ENCODE measurements around the gene ASRGL1.

Gene ASRGL1

GRCh38 chr11:62394825-62395538, 57.7 kb downstream of the ASRGL1 start:
- peak; percentile 66 for DNase-seq

DNA sequence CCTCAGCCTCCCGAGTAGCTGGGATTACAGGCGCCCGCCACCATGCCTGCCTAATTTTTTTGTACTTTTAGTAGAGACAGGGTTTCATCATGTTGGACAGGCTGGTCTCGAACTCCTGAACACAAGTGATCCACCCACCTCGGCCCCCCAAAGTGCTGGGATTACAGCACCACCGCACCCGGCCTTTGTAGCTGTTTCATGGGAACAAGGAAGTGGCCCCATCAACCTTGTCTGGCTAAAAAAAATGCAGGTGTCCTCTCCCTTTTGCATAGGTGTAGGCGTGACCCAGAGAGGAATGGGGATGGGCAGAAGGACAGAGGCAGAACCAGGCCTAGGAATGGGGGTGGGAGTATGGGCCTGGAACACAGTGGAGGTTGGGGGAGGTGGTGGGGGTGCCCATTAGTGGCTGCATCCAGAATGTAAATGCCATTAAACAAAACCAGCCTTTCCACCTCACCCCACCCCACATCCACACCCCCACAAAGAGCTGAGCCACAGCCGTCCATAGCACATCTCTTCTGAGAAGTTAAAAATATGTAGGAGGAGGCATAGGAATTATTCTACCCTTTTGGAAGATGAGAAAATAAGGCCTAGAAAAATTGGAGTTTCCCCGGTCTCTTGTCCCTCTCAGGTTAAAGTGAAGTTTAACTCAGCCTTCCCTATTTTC, 58.8 kb downstream of the ASRGL1 start:
- DNase-seq = no peak

- DNase-seq = no peak
These were observed 61.1 kb downstream of the ASRGL1 start for GRCh38 chr11:62398011-62398994.

- no peak for DNase-seq
These were observed 62.1 kb downstream of the ASRGL1 start for GRCh38 chr11:62399172-62399877.

- DNase-seq = no peak
These were observed 62.6 kb downstream of the ASRGL1 start for GRCh38 chr11:62399878-62400266.

DNA sequence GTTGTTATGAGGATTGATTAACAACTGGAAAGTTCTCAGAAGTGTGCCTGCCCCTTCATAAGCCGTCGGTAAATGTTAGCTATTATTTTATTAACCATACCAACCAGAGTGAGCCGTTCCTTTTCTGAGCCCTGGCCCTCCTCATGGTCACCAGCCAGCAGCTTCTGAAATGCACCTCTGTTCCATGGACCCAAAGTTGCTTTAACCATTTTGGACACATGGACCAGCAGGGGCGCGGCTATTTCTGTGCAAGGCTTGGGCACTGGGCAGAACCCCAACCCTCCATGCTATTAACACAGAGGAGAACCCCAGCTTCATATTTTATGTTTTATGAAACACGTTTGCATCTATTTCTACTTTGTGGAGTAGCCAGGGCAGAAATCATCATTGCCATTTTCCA, 63.0 kb downstream of the ASRGL1 start:
- no peak for DNase-seq

DNA sequence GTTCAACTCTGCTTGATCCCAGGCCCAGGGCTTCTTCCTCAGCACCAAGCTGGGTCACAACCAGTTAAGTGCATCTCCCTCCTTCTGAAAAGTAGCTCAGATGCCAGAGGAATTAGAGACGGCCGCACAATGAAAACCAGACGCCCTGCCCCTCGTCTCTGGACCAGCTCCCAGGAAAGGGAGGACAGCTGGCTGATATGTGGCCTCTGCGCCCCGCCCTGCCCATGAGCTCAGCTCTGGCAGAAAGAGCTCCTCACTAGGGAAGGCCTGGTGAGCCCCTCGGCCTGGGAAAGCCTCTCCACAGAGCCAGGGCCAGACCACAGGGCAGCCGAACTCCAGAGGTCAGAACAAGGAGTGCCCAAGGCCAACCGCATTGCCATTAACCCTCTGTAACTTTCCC, 63.5 kb downstream of the ASRGL1 start:
- no peak for DNase-seq

GRCh38 chr11:62401356-62401755, 64.1 kb downstream of the ASRGL1 start:
- no peak for DNase-seq

DNA sequence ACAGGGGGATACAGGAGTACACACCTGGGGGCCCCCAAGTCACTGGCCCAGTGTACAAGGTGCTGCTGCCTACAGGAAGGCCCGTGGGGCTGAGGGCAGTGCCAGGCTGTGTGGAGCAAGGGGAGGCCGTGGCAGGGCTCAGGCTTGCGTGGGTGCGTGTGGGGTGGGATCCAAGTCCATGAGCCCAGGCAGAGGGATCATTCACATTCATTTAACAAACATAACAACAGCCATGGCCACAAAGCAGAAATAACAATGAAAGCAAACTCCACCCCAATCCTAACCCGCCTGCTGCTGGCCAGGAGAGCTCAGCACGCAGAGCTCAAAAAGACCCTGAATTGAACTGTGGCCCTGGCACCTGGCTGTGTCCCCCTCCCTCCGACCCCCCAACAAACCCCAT, 64.6 kb downstream of the ASRGL1 start:
- DNase-seq = no peak

DNA sequence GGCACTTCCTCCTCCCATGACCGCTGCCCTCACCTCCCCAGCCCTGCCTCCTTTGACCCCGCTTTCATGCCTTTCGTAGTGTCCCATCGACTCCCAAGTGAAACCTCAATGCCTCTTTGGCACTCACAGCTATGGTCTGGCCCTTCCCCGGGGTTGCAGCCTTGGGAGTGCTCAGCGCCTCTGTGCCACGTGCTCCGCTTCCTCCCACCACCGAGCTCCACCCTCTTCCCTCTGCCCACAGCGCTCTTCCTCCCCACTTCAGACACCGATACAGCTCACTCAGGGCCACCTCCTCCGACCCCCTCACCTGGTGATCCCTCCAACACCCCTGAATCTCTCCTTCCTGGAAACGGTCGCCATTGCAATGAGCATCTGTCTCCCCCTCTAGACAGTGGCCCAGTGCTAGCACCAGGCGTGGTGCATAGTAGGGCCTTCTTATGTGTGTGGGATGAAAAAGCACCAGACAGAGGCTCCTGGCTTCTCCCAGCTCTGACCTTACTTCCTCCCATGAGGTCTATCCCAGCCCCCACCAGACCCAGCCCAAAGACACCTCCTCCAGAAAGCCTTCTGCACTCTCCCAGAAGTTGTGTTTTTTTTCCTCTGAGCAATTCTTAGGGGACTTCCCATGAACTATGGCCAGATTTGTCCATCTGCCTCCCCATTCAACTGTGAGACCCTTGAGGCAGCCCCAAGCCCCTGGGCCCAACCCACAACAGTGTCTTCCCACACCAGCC, 65.1 kb downstream of the ASRGL1 start:
- no peak for DNase-seq

DNA sequence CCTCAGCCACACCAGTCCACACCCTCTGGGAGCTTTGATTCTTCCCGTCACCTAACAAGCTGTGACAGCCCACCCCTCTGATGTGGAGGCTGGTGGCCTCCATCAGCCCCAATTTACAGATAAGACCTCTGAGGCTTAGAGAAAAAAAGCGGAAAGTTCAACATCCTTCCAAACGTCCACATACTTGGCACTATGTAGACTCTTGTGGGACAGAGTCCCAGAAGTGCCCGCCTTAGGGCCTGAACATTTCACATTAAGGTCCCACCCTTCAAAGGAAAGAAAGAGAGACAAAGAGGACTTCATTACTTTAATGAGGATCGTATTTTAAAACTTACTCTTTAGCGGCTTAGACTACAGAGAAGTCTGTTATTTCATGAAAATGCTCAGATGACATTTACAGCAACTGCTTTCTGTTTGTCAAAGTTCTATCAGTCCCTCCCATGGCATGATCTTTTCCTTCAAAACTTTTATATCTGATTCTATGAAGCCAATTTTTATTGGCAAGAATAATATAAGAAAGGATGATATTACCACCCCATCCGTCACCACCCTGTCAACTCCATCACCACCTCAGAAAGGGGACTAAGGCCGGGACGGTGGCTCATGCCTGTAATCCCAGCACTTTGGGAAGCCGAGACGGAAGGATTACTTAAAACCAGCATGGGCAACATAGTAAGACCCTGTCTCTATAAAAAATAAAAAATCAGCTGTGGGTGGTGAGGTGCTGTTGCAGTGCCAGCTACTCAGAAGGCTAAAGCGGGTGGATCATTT, 65.9 kb downstream of the ASRGL1 start:
- no peak for DNase-seq

DNA sequence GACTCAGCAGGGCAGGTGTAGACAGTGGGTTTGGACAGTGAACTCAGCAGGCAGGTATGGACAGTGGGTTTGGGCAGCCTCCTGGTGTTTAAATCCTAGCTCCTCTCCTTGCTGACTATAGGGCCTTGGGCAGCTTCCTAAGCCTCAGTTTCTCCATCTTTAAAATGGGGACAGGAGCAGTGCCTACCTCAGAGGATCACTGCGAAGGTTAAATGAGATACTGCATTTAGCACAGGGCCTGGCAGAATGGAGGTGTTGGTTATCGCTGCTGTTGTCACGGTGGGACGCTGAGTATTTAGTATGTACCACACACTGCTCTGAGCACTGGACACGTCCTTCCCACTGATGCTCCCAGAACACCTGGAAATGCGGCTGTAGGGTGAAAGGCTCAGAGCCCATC, 67.2 kb downstream of the ASRGL1 start:
- DNase-seq = no peak

DNA sequence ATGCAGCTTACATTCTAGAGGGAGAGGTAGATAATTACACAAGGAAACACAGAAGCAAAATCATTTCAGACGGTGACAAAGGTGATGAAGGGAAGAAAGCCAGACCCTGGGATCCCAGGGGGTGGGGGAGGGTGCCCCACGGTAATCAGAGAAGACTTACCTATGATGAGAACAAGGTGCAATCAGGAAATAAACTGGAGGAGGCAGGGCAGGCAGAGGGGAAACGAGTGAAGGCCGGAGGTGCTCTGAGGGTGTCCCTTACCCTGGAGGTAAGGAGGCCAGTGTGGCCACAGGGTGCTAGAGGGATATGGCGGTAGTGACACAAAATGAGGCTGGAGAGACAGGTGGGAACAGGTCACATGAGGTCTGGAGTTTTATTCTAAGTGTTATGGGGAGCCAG, 67.7 kb downstream of the ASRGL1 start:
- DNase-seq = no peak

DNA sequence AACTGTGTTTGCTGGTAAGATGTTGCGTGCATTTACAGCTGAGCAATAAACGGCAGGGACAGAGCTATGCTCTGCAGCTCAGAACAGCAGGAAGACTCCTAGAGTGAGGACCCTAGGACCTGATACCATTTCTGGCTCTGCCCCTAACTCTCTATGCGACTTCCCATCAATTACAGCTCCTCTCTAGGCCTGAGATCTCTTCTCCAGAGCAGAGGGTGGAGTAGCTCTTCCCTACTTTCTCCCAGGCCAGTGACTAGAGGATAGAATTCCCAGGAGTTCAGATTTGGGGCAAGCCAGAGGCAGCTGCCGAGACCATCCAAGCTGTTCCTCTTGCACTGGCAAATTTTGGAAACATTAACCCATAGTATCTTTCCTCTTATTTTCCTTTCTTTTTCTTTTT, 68.8 kb downstream of the ASRGL1 start:
- no peak for DNase-seq

- no peak for DNase-seq
These were observed 72.6 kb downstream of the ASRGL1 start for GRCh38 chr11:62409831-62410230.

DNA sequence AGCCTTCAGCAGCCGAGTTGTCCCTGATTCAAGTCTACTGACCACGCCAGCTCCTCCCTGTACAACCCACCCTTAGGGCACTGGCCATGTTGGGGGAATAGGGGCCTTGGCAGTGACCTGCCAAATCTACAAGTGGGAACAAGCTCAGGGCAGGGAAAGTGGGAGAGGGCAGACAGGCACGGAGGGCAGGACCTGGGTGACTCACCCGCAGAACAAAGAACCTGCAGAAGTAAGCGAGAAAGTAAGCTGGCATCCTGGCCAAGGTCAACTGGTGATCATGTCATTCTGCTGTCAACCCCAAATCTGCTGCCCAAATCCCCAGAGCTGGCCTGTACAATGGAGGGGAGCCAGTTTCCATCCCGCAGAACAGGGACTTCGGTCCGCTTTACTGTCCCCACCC, 73.7 kb downstream of the ASRGL1 start:
- DNase-seq = no peak

DNA sequence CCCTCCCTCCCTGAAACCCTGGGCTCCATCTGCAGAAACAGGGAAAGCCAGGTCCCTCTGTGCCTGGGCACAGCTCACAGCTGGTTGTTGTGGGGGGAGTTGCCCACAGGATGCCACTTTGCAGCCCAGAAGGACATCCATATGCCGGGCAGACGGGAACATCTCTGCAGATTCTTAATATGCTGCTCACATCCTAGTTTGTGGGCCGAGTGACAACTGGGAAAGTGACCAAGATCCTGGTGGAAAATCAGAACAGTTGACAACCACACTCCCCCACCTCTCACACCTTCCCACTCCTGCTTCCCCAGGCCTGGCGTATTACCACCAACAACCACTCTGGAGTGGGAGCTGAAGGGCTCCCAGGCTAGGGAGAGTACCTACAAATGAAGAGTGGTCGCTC, 74.3 kb downstream of the ASRGL1 start:
- DNase-seq = no peak

- no peak for DNase-seq
These were observed 75.9 kb downstream of the ASRGL1 start for GRCh38 chr11:62413060-62413696.

DNA sequence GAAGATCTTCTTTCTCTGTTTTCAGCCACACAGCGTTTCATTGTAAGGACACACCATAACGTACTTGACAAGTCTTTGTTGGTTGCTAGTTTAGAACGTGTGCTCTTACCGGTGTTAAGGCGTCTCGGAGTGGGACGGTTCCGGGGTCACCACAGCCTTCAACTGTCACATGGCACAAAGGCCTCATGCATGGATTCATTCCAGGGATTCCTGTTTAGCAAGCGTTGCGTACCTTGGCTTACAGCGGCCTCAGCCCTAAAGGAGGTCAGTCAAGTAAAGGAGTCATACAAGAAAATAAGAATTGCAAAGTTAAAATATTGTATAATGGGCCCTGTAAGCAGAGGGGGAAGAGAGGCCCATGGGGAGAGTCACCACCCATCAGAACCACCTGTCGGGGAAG, 79.3 kb downstream of the ASRGL1 start:
- no peak for DNase-seq

GRCh38 chr11:62418136-62418535, 80.9 kb downstream of the ASRGL1 start:
- DNase-seq = no peak

DNA sequence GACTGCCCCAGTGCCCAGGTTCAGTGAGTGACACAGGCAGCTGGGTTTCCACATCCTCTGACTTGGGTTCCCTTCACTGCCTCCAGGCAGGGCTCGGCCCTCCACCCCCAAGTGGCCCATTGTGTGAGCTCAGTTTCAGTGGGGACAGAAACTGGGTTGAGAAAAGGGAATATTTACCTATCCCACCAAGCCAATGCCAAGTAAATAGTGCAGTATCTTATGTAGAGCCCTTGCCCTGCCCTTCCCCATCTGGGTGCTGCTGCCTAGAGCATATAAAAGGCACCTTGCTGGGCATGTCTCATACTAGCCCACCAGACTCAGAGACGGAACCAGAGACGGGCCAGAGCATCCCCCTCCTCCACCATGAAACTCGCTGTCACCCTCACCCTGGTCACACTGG, 81.5 kb downstream of the ASRGL1 start, which contains the start of gene SCGB1A1:
SCGB1A1 (plus strand) TSS at position 301 of the 400 bp plus-strand sequence; CDS start at position 364, 63 bp downstream.
- no peak for DNase-seq

Measured in NCI-H345 (cell line).